ENCODE data around the gene GAS7. TPM values are rescaled to one million over a fixed set of nuclear protein-coding genes. Genes with fewer than 3 reads are reported as not detected.
"Not testable (repeated sequence)": the region's sequence is repeated elsewhere in the genome, so short reads cannot be mapped to it uniquely, and the experiment has no call there.

GAS7 gene
- total RNA-seq, 1 donor from 2014 or later: 2.9 TPM

DNA sequence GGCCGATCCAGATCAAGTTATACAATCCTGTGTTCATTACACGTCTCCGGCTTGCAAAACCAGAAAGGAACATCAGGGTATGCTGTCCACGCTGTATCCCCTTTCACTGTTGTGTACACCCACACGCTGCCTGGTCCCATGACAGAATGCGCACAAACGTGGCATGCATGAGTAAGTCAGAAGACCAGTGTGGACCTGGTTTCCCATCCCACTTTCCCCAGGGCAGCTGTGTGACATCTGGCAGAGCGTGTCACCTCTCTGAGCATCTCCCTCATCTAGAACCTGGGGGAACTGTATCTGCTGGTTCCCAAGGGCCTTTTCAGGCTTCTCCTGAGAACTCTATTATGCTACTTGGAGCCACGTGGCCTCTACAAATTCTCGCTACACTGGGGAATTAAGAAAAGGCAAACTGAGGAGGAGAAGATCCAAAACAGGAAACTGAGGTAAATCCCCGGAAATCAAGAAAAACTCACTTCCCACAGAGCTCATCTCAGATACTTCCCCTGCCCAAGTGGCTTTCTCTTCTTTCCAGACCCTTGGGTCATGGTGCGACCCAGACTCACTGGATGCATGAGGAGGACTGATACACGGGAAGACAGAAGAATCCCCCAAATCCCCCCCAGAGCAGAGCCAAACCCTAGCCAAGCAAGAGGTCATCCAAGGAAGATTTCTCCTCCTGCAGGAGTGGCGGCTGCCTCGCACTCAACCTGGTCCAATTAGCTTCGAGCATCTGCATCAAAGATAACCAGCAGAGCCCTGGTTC, 139.3 kb downstream of the GAS7 start:
- peaks cover 10% of the 10 kb centered on the region for H3K4me1 ChIP-seq

DNA sequence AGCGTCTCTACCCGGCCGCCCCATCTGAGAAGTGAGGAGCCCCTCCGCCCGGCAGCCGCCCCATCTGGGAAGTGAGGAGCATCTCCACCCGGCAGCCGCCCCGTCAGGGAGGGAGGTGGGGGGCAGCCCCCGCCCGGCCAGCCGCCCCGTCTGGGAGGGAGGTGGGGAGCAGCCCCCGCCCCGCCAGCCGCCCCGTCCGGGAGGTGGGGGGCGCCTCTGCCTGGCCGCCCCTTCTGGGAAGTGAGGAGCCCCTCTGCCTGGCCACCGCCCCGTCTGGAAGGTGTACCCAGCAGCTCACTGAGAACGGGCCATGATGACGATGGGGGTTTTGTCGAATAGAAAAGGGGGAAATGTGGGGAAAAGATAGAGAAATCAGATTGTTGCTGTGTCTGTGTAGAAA, 140.9 kb downstream of the GAS7 start:
- H4K20me1 ChIP-seq (ENCODE audit: low read depth): not testable (repeated sequence)

More for the DNA sequence above, 139.3 kb downstream of the GAS7 start:
- Histone ChIP-seq H3K79me2 (ENCODE audit: low read depth) (no peaks in the 10 kb centered on the region), H2AFZ (replicated peaks) (no peak overlapping the region), H3K27ac (no peak overlapping the region), H3K4me3 (no peak overlapping the region), H3K4me2 (no peak overlapping the region), H3K9me3 (ENCODE audit: low read depth) (no peaks in the 10 kb centered on the region), H4K20me1 (ENCODE audit: low read depth) (no peaks in the 10 kb centered on the region), H3K27me3 (no peaks in the 10 kb centered on the region), H3K9ac (no peak overlapping the region), H3F3A (ENCODE audit: low read depth) (no peaks in the 10 kb centered on the region), H3K36me3 (no peaks in the 10 kb centered on the region)
- no peak for DNase-seq (ENCODE audit: low spot score)
- no peak overlapping the region for H3K27ac Mint-ChIP-seq
- TF ChIP-seq, protein P1, sequence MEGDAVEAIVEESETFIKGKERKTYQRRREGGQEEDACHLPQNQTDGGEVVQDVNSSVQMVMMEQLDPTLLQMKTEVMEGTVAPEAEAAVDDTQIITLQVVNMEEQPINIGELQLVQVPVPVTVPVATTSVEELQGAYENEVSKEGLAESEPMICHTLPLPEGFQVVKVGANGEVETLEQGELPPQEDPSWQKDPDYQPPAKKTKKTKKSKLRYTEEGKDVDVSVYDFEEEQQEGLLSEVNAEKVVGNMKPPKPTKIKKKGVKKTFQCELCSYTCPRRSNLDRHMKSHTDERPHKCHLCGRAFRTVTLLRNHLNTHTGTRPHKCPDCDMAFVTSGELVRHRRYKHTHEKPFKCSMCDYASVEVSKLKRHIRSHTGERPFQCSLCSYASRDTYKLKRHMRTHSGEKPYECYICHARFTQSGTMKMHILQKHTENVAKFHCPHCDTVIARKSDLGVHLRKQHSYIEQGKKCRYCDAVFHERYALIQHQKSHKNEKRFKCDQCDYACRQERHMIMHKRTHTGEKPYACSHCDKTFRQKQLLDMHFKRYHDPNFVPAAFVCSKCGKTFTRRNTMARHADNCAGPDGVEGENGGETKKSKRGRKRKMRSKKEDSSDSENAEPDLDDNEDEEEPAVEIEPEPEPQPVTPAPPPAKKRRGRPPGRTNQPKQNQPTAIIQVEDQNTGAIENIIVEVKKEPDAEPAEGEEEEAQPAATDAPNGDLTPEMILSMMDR (IDR thresholded peaks at IDR 0.05): no peak
- TF ChIP-seq EZH2phosphoT487 (IDR thresholded peaks at IDR 0.05) (no peak), EZH2 (IDR thresholded peaks at IDR 0.05) (no peak)
- peaks cover 36% of the 10 kb centered on the region for H3K4me1 Mint-ChIP-seq
- H3K9me3 Mint-ChIP-seq: peaks cover 6% of the 10 kb centered on the region
- no peak overlapping the region for H3K4me3 Mint-ChIP-seq
- peaks cover 6% of the 10 kb centered on the region for H3K27me3 Mint-ChIP-seq (ENCODE audit: insufficient read depth, low read depth)
- H3K36me3 Mint-ChIP-seq: peaks cover 2% of the 10 kb centered on the region

DNA sequence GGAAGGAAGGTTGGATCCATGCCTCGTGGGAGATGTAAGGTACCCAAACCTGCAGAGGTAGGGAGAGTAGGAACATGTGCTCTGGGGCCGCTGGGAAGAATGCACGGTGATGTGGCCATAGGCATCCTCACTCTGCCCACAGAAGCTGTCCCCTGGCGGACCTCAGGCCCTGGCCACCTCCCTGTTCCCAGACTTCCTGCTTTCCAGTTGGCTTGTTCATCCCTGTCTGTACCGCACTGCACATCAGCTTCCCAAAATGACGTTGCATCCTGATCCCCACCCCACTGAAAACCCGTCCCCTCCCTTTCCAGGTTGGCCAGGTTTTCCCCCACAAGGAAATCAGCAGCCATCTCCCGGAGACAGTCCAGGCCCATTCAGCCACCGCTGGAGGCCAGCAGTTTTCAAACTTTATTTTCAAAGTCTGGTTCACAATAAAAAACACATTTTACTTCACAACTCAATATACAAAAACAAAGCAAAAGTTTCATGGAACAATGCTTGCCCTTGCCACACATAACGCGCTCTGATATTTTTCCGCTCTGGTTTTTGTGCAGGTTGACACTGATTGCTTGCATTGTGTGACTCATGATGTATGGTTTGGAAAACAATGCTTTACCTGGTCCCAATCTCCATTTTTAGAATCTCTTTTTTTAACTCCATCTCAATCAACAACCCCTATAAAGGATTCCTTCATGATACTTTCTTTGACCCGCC, 143.0 kb downstream of the GAS7 start:
- no peaks in the 10 kb centered on the region for H3F3A ChIP-seq (ENCODE audit: low read depth)
- no peak overlapping the region for H3K4me3 Mint-ChIP-seq
- H3K36me3 ChIP-seq: no peaks in the 10 kb centered on the region
- peaks cover 3% of the 10 kb centered on the region for H3K9me3 Mint-ChIP-seq
- no peaks in the 10 kb centered on the region for H3K27me3 ChIP-seq
- DNase-seq (ENCODE audit: low spot score): no peak
- H2AFZ ChIP-seq (replicated peaks): no peak overlapping the region
- H3K4me2 ChIP-seq: no peak overlapping the region
- no peak overlapping the region for H3K27ac Mint-ChIP-seq
- peaks cover 19% of the 10 kb centered on the region for H3K4me1 Mint-ChIP-seq
- no peaks in the 10 kb centered on the region for H3K79me2 ChIP-seq (ENCODE audit: low read depth)
- no peak overlapping the region for H3K9ac ChIP-seq
- TF ChIP-seq, protein P1 (IDR thresholded peaks at IDR 0.05): no peak
- TF ChIP-seq EZH2 (IDR thresholded peaks at IDR 0.05) (no peak), EZH2phosphoT487 (IDR thresholded peaks at IDR 0.05) (no peak)
- H3K27me3 Mint-ChIP-seq (ENCODE audit: insufficient read depth, low read depth): peaks cover 5% of the 10 kb centered on the region
- H4K20me1 ChIP-seq (ENCODE audit: low read depth): no peaks in the 10 kb centered on the region
- no peak overlapping the region for H3K27ac ChIP-seq
- no peaks in the 10 kb centered on the region for H3K9me3 ChIP-seq (ENCODE audit: low read depth)
- H3K4me3 ChIP-seq: no peak overlapping the region
- no peaks in the 10 kb centered on the region for H3K4me1 ChIP-seq
- no peaks in the 10 kb centered on the region for H3K36me3 Mint-ChIP-seq

More for the DNA sequence above, 140.9 kb downstream of the GAS7 start:
- not testable (repeated sequence) for H3K27ac Mint-ChIP-seq; H3F3A ChIP-seq (ENCODE audit: low read depth); H3K4me3 Mint-ChIP-seq; H3K9ac ChIP-seq; H3K36me3 ChIP-seq; H3K27me3 Mint-ChIP-seq (ENCODE audit: insufficient read depth, low read depth); H3K36me3 Mint-ChIP-seq; H3K4me2 ChIP-seq; H3K79me2 ChIP-seq (ENCODE audit: low read depth); H3K9me3 ChIP-seq (ENCODE audit: low read depth); H3K9me3 Mint-ChIP-seq; H3K4me1 ChIP-seq; H3K4me3 ChIP-seq; DNase-seq (ENCODE audit: low spot score); H3K27ac ChIP-seq; H2AFZ ChIP-seq (replicated peaks); H3K27me3 ChIP-seq
- H3K4me1 Mint-ChIP-seq: peaks cover 27% of the 10 kb centered on the region
